ENCODE measurements around the gene C14orf93.

Gene C14orf93, protein sequence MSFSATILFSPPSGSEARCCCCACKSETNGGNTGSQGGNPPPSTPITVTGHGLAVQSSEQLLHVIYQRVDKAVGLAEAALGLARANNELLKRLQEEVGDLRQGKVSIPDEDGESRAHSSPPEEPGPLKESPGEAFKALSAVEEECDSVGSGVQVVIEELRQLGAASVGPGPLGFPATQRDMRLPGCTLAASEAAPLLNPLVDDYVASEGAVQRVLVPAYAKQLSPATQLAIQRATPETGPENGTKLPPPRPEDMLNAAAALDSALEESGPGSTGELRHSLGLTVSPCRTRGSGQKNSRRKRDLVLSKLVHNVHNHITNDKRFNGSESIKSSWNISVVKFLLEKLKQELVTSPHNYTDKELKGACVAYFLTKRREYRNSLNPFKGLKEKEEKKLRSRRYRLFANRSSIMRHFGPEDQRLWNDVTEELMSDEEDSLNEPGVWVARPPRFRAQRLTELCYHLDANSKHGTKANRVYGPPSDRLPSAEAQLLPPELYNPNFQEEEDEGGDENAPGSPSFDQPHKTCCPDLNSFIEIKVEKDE

DNA sequence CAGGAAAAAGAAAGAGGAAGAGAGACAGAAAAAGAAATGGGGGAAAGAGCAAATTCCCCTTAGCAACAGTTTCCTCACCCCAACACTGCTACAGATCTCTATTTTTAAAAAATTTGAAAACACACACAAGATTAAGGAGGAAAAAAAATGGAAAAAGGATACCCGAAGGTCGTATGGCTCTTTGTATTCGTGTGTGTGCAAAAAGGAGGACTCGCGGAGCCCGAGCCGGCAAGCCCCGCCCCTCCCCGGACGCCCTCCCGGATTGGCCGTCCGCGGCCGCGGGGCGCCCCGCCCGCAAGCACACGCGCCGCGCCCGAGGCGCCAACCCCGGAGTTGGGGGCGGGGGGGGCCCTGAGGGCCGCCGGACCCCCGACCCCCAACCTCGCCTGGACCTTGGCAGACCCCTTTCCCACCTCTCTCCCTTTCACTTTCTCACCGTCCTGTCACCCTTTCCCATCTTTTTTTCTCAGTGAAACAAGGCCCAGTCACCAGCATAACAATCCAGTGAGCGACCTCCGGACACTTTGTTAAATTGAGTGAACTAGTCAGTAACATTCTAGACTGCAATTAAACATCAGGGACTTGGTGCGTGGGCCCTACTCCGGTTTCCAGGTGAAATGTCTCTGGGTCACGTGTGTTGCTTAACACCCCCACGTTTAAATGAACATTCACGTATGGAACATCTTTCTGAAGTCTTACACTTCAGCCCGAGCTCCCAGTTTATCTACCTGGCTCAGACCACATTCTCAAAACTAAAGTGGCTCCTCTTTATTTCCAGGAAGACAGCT is at the start of gene C14orf93:
Gene C14orf93 (minus strand): TSS at position 205 of the 788 bp plus-strand sequence. CDS start 11,120 bp downstream, outside the sequence.
- DNase-seq (ENCODE audit: low read depth), result peak; percentile 66

DNA sequence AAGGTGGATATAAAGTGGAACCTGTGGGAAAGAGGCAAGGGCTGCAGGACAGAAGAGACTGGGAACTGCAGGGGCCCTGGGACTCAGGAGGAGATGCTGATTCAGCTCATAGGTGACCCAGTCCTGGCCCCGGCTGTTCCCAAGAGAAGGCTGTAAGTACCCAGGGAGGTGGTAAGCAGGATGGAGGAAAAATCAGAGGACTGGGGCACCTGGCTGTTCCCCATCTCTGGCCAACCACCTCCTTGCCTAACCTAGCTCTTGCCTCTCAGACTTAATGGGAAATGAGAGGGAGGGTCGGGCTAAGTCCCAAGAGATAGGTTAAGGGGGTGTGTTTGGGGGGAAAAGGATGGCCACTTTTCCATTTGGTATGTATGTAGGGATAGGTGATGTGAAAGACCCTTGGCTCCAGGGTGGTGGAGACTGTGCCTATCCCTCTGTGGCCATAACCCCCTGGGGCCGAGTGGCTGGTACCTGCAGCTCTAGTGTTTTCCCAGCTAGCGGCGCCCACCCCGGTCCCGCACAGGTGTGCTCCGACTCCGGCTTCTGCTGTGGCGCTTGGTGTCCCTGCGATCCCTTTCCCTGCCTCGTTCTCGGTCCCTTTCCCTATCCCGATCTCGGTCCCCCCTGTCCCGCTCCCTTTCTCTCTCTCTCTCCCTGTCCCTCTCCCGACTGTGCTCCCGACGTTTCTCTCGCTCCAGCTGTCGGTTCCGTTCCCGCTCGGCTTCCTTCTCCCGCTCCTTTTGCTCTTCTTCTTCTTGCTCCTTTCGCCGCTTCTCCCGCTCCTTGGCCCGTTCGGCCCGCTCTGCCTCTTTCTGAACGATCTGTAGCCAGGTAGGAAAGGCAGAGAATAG is 48.9 kb upstream of the C14orf93 start:
- no peak for DNase-seq (ENCODE audit: low read depth)

DNA sequence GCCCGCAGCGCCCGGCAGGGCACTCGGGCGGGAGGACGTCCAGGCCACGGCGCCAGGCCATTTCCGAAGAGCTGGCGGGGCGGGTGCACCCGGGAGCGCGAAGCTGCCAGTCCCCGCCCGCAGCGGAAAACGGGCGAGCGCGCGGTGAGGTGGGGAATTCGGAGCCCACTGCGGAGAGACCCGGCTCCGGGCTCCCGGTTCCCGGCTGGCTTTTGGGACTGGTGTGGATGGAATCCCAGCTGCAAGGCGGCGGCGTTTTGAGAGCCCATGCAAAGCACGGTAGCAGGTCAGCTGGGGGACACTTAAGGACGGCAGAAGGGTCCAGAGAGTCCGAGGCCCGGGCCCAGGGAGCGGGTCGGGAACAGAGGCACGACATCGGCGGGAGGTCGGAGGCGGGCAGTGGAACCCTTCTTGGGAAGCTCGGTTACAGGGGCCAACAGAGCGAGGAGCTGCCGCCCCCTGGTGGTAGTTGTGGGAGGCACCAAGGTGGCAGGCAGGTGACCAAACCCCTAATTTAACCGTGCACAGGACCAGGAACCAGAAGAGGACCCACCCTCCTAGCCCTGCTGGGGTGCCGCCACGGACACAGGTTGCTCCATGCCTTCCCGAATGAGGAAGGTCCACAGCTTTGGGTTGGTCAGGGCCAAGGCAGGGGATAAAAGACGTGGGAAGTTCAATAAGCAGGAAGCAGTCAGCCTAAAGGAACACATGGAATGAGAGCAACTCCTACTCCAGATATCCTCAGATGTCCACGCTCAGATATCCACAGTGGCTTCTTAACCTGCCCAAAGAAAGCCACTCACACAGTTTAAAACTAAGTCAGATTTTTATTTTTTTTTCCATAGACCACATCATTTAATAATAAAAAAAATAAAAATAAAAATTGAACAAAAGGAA is 48.1 kb upstream of the C14orf93 start:
- DNase-seq (ENCODE audit: low read depth), result peak; percentile 72

DNA sequence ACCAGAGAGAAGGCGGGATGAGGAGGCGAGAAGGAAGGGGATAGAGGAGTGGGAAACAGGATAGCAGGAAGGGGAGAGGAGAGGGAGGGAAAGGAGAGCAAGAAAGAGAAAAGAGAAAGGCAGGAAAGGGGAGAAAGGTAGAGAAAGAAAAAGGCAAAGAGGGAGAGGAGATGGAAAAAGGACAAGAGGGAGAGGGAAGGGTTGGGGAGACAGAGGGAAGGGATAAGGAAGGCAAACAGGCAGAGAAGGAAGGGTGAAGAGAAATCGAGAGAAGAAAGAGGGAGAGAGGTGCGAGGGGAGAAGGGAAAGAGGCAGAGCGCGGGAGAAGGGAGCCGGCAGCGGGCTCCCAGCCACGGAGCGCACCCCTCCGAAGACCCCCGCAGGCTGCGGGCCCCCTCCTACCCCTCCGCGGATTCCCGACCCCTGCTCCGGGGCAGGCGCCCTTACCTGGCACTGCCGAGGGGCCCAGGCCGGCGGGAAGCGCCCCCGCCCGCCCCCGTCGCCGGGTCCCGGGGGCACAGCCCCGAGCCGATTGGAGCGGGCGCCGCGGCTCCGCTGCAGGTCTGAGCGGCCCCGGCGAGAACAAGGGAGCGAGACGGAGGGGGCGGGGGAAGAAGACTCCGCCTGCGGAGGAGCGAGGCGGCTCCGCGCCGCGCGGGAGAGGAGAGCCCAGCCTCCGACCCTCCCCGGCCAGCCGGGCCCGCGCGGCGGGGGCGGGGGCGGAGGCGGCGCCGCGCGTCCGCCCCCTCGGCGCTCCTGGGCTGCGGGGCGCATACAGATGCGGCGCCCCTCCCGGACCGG is 47.2 kb upstream of the C14orf93 start, which contains the start of gene CDH24:
Gene CDH24 (minus strand): TSS at position 565 of the 801 bp plus-strand sequence. CDS start 1,787 bp downstream, outside the sequence.
- peak; percentile 49 for DNase-seq (ENCODE audit: low read depth)

DNA sequence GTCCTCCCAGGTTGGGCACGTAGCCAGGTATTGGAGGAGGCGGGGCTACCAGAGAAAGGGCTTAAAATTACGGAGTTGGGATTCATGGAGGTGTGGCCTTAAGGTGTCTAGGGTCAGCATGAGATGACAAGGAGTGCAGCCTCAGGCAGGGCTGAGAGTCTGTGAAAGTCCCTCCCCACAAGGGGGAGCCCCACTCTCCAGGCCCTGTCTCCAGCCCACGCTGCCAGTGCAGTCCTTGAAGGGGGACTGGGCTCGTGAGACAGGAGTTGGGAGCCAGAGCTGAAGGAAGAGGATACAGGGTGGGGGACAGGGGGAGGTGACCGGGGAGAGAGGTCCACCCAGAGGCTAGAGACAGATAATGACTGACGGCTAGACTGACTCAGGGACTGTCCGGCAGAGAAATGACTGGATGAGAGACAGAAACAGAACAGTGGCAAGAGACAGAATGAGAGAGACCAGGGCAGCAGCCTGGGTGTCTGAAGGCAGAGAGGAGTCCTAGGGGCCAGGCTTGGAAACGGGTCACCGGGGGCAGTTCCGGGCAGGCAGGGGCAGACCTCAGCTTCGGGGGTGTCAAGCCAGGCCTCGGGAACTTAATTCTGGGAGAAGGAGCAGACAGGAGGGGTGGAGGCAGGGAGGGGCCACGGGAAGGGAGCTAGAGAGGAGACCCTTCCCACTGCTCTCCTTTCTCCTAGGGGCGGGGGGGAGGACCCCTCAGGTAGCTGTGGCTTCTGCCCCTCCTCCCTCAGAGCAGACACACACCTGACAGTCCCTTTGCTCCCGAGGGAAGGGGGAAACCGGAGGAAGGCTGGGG is 46.4 kb upstream of the C14orf93 start:
- DNase-seq (ENCODE audit: low read depth), result peak; percentile 45

DNA sequence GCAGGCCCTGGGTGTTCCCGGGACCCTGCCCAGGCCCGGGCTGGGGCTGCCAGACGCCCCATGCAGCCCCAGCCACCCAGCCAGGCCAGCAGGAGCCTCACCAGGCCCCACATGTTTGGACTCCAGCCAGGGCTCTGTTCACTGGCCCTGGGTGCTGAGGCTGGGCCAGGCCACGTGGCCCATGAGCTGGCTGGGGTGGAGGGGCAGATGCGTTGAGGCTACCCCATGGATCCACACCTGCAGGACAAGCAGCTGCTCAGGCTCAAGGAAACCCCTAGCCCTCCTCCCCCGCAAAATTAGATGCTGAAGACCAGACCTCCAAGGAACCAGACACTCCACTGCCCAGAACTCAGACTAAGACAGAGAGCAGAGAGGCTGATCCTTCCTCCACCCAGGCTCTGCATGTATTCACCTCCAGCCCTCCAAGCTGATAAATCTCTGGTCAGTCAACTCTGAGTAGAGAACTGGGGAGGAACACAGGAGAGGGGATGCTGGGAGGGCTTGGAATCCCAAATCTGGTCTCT is 45.7 kb upstream of the C14orf93 start:
- DNase-seq (ENCODE audit: low read depth), result no peak

DNA sequence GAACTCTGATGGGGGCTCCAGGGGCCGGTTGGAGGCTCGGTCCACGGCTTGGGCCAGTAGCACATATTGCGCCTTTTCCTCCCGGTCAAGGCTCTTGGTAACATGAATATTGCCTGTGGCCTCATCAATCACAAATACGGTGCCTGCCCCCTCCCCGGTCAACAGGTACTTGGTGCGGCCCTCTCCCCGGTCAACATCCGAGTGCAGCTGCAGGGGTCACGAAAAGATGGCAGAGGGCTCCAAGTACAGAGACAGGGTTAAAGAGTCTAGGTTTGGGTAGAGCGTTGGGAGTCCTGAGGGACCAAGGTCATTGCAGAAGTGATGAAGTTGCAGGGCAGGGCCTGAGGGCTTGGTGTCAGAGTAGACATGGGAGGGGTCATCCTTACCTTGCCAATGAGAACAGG is 45.2 kb upstream of the C14orf93 start:
- DNase-seq (ENCODE audit: low read depth), result no peak

DNA sequence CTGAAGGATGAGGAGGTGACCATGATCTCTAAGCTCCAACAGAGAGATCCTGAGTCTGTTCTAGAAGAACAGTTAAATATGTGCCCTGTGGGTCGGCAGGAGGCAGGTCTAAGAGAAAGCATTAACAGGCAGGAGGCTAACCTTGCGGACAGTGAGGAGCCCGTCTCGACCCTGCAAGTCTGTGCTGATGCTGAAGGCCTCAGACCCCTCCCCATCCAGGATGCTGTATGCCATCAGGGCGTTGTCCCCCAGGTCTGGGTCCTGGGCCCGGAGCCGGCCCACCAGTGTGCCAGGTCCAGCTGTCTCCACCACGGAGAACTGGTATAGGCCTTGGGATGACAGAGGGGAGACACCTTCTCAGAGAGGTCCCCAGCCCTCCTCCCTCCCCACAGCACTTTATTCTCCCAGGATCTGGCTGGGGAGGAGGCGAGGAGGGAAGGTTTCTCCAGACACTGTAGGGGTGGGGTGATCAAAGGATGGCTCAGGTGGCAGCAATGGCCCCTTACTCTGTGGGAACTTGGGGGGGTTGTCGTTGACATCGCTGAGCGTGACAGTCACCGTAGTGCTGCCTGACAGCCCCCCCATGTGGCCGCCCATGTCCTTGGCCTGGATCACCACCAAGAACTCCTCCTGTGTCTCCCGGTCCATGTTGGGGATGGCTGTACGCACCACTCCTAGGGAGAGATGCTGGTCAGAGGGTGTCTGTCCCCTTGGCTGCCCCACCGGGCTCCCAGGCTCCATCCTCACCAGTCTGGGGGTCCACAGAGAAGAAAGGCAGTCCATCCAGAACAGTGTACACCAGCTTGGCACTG is 44.3 kb upstream of the C14orf93 start:
- peak; percentile 13 for DNase-seq (ENCODE audit: low read depth)

DNA sequence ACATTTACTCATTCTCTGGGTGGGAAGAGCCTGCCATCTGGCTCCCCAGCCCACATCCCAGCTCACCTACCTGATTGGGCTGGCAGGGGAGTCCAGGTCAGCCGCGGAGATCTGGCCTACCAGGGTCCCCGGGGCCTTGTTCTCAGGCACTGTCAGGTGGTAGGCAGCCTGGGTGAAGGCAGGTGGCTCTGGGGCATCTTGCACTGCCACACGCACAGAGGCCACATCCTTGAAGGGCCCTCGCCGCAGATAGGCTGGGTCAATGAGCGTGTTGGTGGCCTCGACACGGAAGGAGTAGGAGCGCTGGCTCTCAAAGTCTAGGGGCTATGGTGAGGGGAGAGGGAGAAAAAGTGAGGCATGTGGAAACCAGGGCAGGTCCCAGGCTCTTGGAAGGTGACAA is 43.5 kb upstream of the C14orf93 start:
- no peak for DNase-seq (ENCODE audit: low read depth)

DNA sequence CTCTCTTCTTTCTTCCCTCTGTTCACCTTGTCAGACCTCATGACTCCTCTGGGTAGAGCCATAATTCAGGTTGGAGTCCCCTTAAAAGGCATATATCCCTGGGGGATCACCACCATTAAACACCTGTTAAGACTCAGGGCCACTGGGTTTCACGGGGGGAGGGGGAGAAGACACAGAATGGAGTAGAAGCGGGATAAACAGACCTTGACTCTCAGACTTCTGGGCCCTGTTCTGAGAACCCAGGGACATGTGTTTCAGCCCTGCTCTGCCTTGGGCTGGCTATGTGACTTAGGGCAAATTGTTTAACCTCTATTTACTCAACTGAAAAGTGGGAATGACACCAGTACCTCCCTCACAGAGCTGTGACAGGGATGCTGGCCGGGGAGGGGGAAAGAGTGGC is 42.7 kb upstream of the C14orf93 start:
- no peak for DNase-seq (ENCODE audit: low read depth)

DNA sequence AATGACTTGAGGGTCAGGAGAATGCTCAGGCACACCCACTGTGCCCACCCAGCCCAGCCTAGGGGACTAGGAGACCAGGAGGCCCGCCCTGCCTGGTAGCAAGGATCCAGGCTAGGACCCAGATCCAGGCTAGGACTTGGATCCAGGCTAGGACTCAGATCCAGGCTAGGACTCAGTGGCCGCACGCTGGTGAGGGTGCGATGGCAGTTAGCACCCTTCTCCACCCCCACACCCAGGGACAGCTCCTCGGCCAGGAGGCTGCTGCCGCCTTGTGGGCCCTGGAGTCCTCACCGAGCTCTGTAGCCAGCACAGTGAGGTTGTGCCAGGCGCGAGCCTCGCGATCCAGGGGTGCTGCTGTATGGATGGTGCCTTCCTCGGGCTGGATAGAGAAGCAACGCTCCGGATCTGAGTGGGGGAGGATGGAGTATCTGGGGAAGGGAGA is 42.3 kb upstream of the C14orf93 start:
- DNase-seq (ENCODE audit: low read depth), result no peak

DNA sequence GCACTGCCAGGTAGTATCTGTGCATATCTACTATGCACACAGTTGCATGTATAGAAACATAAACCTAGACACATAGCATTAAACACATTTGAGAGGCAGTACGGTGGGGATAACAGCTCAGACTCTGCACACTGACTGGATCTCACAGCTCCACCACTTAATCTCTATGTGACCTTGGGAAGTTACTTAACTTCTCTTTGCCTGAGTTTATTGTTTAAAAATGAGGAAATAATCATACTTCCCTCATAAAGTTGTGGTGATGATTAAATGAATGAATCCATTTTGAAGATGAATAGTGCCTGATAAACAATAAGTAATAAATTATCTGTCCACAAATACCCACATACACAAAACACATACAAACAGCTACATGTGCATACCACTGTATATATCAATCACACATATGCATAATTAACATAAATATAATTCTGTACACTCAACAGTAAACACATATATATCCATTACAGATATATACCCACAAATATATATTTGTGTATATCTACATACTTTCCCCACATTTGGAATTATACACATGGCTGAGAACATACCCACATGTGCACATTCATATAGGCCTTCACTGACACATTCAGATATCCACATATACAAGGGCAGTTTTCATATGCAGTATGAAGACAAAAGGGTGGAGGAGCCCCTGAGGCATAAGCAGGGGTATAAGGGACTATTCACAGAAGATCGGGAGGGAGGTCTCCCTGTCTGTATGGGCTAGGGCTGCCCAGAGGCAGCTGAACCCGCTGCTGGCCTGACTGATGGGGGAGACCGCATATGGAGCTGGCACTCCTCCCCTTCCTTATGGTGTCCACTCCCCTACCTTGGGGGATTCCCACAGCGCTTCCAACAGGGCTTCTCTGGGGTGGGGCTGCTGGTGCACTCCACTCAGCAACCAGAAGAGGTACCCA is 41.5 kb upstream of the C14orf93 start:
- DNase-seq (ENCODE audit: low read depth), result no peak

DNA sequence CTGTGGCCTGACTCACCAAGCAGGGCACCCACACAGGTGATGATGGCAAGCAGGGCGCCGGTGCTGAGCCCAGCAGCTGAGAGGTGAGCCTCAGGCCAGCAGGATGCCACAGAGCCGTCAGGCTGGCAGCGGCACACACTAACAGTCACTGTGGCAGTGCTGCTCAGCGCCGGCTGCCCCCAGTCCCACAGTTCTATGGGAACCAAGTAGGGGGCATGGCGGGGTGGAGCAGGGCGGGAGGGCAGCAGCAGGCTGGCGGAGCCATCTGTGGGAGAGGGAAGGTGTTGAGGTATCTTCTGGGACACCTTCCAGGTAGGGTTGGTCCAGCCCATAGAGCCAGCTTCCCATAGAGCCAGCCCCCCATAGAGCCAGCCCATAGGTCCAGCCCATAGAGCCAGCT is 39.1 kb upstream of the C14orf93 start:
- no peak for DNase-seq (ENCODE audit: low read depth)

DNA sequence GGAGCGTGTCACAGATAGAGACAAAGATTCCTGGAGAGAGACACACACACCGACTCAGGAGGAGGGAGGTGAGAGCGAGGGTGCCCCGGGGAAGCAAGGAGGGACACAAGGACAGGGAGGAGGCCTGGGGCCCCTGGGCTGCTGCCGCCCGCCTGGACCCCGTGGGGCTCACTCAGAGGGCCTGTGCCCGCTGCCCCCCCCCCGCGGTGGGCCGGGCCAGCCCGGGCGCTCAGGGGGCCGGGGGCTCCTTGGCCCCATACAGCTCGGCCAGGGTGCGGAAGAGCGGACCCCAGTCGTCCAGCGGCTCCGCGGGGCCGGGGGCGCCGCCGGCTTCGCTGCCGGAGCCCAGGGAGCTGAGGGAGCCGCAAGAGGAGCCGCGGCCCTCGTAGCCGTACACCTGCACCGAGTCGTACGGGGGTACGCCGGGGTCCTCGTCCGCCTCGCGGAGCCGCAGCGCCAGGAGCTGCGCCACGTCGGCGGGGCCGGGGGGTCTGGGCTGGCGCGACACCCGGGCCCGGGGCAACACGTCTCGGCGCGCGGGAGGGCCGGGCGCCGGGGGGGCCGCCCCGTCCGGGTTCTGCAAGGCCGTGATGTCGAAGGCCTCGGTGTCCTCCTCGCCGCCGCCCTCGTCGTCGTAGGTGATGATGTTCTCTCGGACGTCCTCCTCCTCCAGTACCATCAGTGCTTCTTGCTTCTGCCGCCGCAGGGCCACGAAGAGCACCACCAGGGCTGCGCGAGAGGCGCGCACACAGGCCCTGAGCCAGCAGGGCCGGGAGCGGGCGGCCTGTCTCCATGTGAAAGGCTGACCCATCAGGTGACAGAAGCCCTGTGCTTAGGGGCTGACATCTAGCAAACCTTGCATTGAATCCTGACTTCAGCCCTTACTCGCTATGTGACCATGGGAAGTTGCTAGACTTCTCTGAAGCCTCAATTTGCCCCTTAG is 38.1 kb upstream of the C14orf93 start:
- no peak for DNase-seq (ENCODE audit: low read depth)

DNA sequence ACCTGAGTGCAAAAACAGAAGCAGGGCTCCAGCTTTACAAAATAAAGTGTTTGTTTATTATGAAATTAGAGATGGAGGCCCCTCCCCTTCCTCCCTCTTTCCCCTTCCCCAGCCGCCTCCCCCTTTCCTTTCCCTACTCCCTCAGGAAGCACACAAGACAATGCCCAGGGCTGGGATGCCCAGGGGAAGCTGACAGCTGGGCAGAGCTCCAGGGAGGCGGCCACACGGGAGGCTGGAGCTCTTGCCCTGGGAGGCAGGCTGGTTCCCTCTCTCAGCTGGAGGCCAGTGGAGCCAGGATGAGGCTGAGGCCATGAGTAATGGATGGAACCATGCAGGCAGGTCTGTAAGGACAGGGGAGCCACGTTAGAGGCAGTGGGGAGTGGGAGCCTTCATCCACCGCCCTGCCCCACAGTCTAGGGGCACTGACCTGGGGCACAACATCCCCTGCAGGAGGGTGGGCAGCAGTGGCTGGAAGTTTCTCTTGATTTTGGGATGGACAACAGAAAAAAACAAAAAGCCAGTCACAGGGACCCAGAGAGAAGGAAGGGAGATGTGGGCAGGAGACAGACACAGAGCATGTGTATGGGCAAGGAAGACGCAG is 37.2 kb upstream of the C14orf93 start:
- no peak for DNase-seq (ENCODE audit: low read depth)
